ENCODE data around the gene MYH7B.

The MYH7B gene

DNA sequence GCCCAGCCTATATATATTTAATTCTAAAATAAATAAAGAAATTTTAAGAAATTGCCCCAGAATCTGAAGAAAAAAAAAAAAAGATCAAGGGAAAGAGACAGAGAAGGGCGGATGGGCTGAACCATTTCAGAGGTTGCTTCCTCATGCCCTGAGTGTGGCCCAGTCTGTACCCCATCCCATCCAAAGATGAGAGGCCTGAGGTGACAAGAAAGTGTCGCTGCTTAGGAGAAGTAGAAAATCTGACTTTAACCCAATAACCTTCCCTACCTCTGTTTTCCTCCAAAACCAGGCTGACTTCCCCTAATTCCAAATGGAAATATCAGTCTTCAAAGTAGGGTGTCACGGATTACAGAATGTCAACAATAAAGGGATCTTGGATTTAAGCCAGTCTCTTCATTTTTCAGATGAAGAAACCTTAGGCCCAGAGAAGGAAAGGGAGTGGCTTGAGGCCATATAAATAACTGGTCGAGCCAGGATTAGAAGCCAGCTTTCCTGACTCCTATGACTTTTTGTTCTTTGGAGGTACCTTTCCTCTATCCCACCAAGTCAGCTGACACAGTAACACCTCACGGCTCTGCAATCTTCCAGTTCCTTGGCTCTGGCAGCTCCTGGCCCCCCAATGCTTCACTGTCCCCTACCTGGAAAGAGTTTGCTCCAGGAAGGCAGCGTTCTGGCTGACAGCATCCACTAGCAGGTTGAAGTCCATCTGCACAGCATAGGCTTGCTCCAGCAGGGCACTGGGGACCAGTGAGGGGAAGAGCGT is 10.2 kb upstream of the MYH7B start:
- no peak for DNase-seq (ENCODE audit: low spot score)

- DNase-seq (ENCODE audit: low spot score), result no peak
Observed at GRCh38 chr20:34946661-34947060, 9.0 kb upstream of the MYH7B start.

- DNase-seq (ENCODE audit: low spot score), result no peak
Observed at GRCh38 chr20:34947336-34947735, 8.3 kb upstream of the MYH7B start.

GRCh38 chr20:34948030-34948429 is 7.6 kb upstream of the MYH7B start:
- no peak for DNase-seq (ENCODE audit: low spot score)

- no peak for DNase-seq (ENCODE audit: low spot score)
Observed at GRCh38 chr20:34949120-34949519, 6.5 kb upstream of the MYH7B start.

GRCh38 chr20:34951252-34951651 is 4.4 kb upstream of the MYH7B start:
- peak; percentile 67 for DNase-seq (ENCODE audit: low spot score)

DNA sequence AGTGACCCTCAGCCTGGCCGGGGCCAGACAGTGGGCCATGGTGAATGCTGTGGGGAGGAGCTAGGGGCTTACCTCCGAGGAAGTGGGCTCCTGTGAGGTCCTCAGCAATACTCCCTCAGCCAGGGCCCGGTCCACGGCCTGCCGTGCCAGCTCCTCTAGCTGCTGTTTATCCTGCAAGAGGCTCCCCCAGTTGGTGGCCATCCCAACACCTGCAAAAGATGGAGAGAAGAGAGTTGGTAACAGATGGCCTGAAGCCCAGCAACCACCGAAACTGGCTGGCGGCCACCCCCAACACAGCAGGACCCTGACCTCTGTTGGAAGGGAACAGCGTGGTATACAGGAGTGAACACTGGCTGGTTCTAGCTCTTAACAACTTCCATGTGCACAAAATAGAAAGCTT is 4.0 kb upstream of the MYH7B start:
- peak; percentile 38 for DNase-seq (ENCODE audit: low spot score)

GRCh38 chr20:34952671-34953070 is 3.0 kb upstream of the MYH7B start:
- no peak for DNase-seq (ENCODE audit: low spot score)

GRCh38 chr20:34953960-34954359 is 1.7 kb upstream of the MYH7B start:
- no peak for DNase-seq (ENCODE audit: low spot score)

- no peak for DNase-seq (ENCODE audit: low spot score)
Observed at GRCh38 chr20:34954904-34955230, 801 bp upstream of the MYH7B start.

DNA sequence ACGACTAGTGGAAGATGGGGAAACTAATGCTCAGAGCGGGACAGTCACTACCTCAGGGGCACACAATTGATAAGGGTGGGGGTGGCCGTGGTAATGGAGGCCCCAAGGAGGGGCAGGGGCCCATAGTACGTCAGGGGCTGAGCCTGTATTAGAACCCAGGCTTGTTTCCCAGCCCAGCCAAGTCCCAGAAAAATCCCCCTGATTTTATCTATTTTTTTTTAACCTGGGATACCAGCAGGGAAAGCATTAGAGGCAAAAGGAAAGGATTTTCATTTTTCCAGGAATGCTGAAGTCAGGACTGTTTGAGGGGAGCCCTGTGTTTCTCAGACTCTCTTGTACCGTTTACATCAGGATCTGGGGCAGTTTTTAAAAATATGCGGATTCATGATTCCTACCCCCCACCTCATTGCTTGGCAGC is 382 bp downstream of the MYH7B start:
- DNase-seq (ENCODE audit: low spot score), result no peak

DNA sequence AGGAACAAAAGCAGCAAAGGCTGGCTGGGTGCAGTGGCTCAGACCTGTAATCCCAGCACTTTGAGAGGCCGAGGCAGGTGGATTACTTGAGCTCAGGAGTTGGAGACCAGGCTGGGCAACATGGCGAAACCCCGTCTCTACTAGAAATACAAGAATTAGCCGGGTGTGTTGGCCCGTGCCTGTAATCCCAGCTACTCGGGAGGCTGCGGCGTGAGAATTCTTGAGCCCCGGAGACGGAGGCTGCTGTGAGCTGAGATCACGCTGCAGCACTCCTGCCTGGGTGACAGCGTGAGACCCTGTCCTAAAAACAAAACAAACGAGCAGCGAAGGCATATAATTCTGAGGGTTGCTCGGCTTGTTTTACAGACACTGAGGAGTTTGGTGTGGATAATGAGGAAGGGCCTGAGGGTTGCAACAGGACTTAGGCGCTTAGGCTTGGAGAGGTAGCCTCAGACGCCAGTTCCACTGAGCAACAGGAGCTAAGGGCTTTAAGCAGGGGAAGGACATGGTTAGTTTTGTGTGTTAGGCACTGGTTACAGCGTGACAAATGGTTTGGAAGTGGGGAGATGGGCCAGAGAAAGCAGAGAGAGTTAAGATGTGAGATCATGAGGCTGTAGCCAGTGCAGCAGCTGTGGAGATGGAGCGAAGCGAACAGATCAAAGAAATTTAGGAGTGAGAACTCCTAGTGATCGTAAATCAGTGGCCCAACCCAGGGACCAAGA is 1.2 kb downstream of the MYH7B start:
- DNase-seq (ENCODE audit: low spot score), result no peak

- no peak for DNase-seq (ENCODE audit: low spot score)
Observed at GRCh38 chr20:34964486-34964885, 8.8 kb downstream of the MYH7B start.

GRCh38 chr20:34965051-34965450 is 9.4 kb downstream of the MYH7B start:
- DNase-seq (ENCODE audit: low spot score), result no peak

- DNase-seq (ENCODE audit: low spot score), result no peak
Observed at GRCh38 chr20:34967421-34967820, 11.8 kb downstream of the MYH7B start.

GRCh38 chr20:34968042-34968775 is 12.5 kb downstream of the MYH7B start:
- DNase-seq (ENCODE audit: low spot score), result no peak

GRCh38 chr20:34970193-34970840 is 14.6 kb downstream of the MYH7B start:
- DNase-seq (ENCODE audit: low spot score), result no peak

DNA sequence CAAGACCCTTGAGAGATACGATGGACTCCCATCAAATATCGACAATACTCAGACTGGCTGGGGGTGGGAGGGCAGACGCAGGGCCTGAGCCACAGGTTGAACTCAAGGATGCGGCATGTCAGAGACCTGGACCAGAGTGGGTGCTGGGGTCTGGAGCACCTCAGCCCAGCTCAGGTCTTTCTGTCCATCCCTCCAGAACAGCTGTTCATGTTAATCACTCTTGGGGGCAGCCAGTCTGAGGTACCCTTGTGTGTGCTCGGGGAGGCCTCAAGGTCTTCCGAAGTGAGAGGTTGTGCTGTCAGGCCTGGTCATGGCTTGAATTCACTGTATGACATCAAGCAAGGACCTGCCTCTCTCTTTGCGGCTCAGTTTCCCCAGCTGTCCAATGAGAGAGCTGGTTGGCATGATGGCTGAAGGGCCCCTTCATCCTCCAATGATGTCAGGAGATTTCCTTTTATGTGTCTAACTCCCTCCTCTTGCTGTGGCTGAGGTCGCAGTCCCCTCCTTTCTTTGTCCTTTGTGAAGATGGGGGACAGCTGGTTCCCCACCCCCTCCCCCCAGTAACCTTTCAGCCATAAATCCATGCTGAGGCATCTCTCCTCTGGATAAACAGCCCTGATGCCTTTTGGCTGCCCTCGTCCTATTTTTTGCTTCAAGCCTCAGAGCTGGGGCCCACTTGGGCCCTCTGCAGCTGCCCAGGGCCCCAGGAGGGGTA is 15.3 kb downstream of the MYH7B start:
- no peak for DNase-seq (ENCODE audit: low spot score)

- DNase-seq (ENCODE audit: low spot score), result no peak
Observed at GRCh38 chr20:34971561-34972235, 16.0 kb downstream of the MYH7B start.

DNA sequence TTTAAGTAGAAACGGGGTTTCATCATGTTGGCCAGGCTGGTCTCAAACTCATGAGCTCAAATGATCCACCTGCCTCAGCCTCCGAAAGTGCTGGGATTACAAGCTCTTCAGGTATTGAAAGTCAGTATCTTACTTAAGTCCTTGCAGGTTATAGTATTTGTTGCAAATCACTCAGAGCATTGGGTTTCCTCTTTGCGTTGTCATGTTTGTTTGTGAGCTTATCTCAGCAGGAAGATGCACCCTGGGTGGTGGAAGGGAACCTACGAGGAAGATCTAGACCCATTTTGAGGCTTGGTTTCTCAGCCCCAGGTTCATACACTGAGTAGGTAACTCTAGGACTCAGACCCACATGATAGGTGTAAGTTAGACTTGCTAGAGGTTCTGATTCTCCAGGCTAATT is 18.6 kb downstream of the MYH7B start:
- no peak for DNase-seq (ENCODE audit: low spot score)

- DNase-seq (ENCODE audit: low spot score), result no peak
Observed at GRCh38 chr20:34976286-34976685, 20.6 kb downstream of the MYH7B start.

Data from germinal center (tissue), 1 donor.